H9 (cell line): ENCODE measurements around the gene PLCD3. TPM values are rescaled to one million over a fixed set of nuclear protein-coding genes. Genes with fewer than 3 reads are reported as not detected.

ENCODE experiments used
- DNase-seq: peaks from one replicate; pipeline ENCODE4 v3.0.0-alpha.2; 2017
- H2AFZ ChIP-seq: one replicate; pipeline ENCODE4 v1.6.1; 2013; ENCODE audit warnings: mild to moderate bottlenecking, low read length, control low read depth, moderate library complexity
- H2AK5ac ChIP-seq: 2 replicates; pipeline ENCODE4 v1.6.1; 2013; ENCODE audit warnings: low read length, control low read depth, mixed read lengths; ENCODE audit not compliant: insufficient read length
- H2BK120ac ChIP-seq: one replicate; pipeline ENCODE4 v1.6.1; 2013; ENCODE audit warnings: low read depth, mild to moderate bottlenecking, low read length, control low read depth, inconsistent platforms; ENCODE audit not compliant: poor library complexity, severe bottlenecking
- H2BK12ac ChIP-seq: 2 replicates; pipeline ENCODE4 v1.6.1; 2013; ENCODE audit warnings: low read length, control low read depth, mixed read lengths, low read depth; ENCODE audit not compliant: insufficient read length
- H2BK15ac ChIP-seq: 2 replicates; pipeline ENCODE4 v1.6.1; 2013; ENCODE audit warnings: low read depth, low read length, control low read depth
- H2BK20ac ChIP-seq: one replicate; pipeline ENCODE4 v1.6.1; 2013; ENCODE audit warnings: low read depth, mild to moderate bottlenecking, low read length, control low read depth, inconsistent platforms; ENCODE audit not compliant: poor library complexity, severe bottlenecking
- H2BK5ac ChIP-seq: 2 replicates; pipeline ENCODE4 v1.6.1; 2013; ENCODE audit warnings: low read length, control low read depth, mixed read lengths; ENCODE audit not compliant: insufficient read length
- H3K14ac ChIP-seq: 2 replicates; pipeline ENCODE4 v1.6.1; 2013; ENCODE audit warnings: low read length, control low read depth; ENCODE audit not compliant: insufficient read depth
- H3K18ac ChIP-seq: 2 replicates; pipeline ENCODE4 v1.6.1; 2013; ENCODE audit warnings: low read depth, mild to moderate bottlenecking, mixed read lengths, low read length, control low read depth; ENCODE audit not compliant: insufficient read length
- H3K23ac ChIP-seq: 2 replicates; pipeline ENCODE4 v1.6.1; 2013; ENCODE audit warnings: low read length, control low read depth, mixed read lengths, low read depth; ENCODE audit not compliant: insufficient read length
- H3K23me2 ChIP-seq: 2 replicates; pipeline ENCODE4 v1.6.1; 2013; ENCODE audit warnings: low read depth, mild to moderate bottlenecking, mixed read lengths, low read length, control low read depth; ENCODE audit not compliant: insufficient read length, poor library complexity, severe bottlenecking
- H3K27ac ChIP-seq: 2 replicates; pipeline ENCODE4 v1.5.1; 2013; ENCODE audit warnings: low read length, control low read depth, mixed read lengths, low read depth; ENCODE audit not compliant: insufficient read length
- H3K27me3 ChIP-seq: 2 replicates; pipeline ENCODE4 v1.6.1; 2013; ENCODE audit warnings: low read length, control low read depth, inconsistent platforms; ENCODE audit not compliant: insufficient read depth
- H3K4ac ChIP-seq: 2 replicates; pipeline ENCODE4 v1.6.1; 2013; ENCODE audit warnings: low read depth, mild to moderate bottlenecking, control low read depth, inconsistent platforms, low read length, moderate library complexity
- H3K4me1 ChIP-seq: 2 replicates; pipeline ENCODE4 v1.6.1; 2013; ENCODE audit warnings: low read length, control low read depth, inconsistent platforms; ENCODE audit not compliant: insufficient read depth
- H3K4me2 ChIP-seq: 2 replicates; pipeline ENCODE4 v1.6.1; 2013; ENCODE audit warnings: low read length, control low read depth, mixed read lengths; ENCODE audit not compliant: insufficient read length, insufficient read depth
- H3K56ac ChIP-seq: 2 replicates; pipeline ENCODE4 v1.6.1; 2013; ENCODE audit warnings: low read depth, mild to moderate bottlenecking, mixed read lengths, low read length, control low read depth; ENCODE audit not compliant: insufficient read length
- H3K79me1 ChIP-seq: 2 replicates; pipeline ENCODE4 v1.6.1; 2013; ENCODE audit warnings: low read depth, mild to moderate bottlenecking, moderate library complexity, low read length, control low read depth, inconsistent platforms; ENCODE audit not compliant: insufficient read depth, poor library complexity, severe bottlenecking
- H3K79me2 ChIP-seq: 2 replicates; pipeline ENCODE4 v1.6.1; 2013; ENCODE audit warnings: low read length, control low read depth, inconsistent platforms; ENCODE audit not compliant: insufficient read depth
- H3K9ac ChIP-seq: 2 replicates; pipeline ENCODE4 v1.6.1; 2013; ENCODE audit warnings: low read length, control low read depth, mixed read lengths; ENCODE audit not compliant: insufficient read length; ENCODE audit errors: extremely low read depth
- H3K9me3 ChIP-seq: one replicate; pipeline ENCODE4 v1.6.1; 2013; ENCODE audit warnings: low read depth, low read length, inconsistent platforms; ENCODE audit not compliant: control insufficient read depth
- H3T11ph ChIP-seq: one replicate; pipeline ENCODE4 v1.6.1; 2013; ENCODE audit warnings: mild to moderate bottlenecking, low read length, control low read depth, inconsistent platforms
- H4K20me1 ChIP-seq: one replicate; pipeline ENCODE4 v1.6.1; 2013; ENCODE audit not compliant: control insufficient read depth, insufficient read length, insufficient read depth
- H4K5ac ChIP-seq: 2 replicates; pipeline ENCODE4 v1.6.1; 2013; ENCODE audit warnings: low read depth, mild to moderate bottlenecking, mixed read lengths, low read length, control low read depth; ENCODE audit not compliant: insufficient read length
- H4K8ac ChIP-seq: replicated peaks from 2 replicates; pipeline ENCODE4 v1.6.1; 2013; ENCODE audit warnings: low read length, control low read depth, mixed read lengths, low read depth; ENCODE audit not compliant: insufficient read length
- H4K91ac ChIP-seq: 2 replicates; pipeline ENCODE4 v1.6.1; 2013; ENCODE audit warnings: low read depth, mild to moderate bottlenecking, moderate library complexity, mixed read lengths, low read length, control low read depth; ENCODE audit not compliant: insufficient read length
- H3K27ac Mint-ChIP-seq, 3 experiments: 2 replicates in 2 of 3; 3 replicates in 1 of 3; pipeline ENCODE4 v1.8.0; 2020 to 2021; ENCODE audit warnings: mixed read lengths in 3 of 3, mild to moderate bottlenecking in 1 of 3, moderate library complexity in 1 of 3
- H3K27me3 Mint-ChIP-seq: 2 replicates; pipeline ENCODE4 v1.8.0; 2021; ENCODE audit warnings: low read depth, mild to moderate bottlenecking, moderate library complexity, mixed read lengths
- H3K36me3 Mint-ChIP-seq, 3 experiments: 2 replicates in 2 of 3; 3 replicates in 1 of 3; pipeline ENCODE4 v1.8.0; 2020 to 2021; ENCODE audit warnings: low read depth in 3 of 3, mixed read lengths in 3 of 3; ENCODE audit not compliant: insufficient read depth in 1 of 3
- H3K4me1 Mint-ChIP-seq, 2 experiments: 2 replicates each; pipeline ENCODE4 v1.8.0; 2020; ENCODE audit warnings: mixed read lengths in 2 of 2
- H3K4me3 Mint-ChIP-seq, 2 experiments: 2 replicates in 1 of 2; 3 replicates in 1 of 2; pipeline ENCODE4 v1.8.0; 2020 to 2021; ENCODE audit warnings: mild to moderate bottlenecking in 2 of 2, mixed read lengths in 2 of 2, moderate library complexity in 1 of 2
- H3K9me3 Mint-ChIP-seq, 2 experiments: 2 replicates in 1 of 2; 3 replicates in 1 of 2; pipeline ENCODE4 v1.8.0; 2020; ENCODE audit warnings: mild to moderate bottlenecking in 2 of 2, mixed read lengths in 2 of 2, moderate library complexity in 1 of 2
- WGBS: extraction: QIAGEN DNeasy Blood & Tissue Kit; methylation state at CpG from one replicate; pipeline ENCODE4 v1.1.7; 2013; ENCODE audit warnings: missing lambda C conversion rate, low lambda C conversion rate, mixed read lengths; ENCODE audit not compliant: insufficient read length; ENCODE audit errors: extremely low coverage; 5-methylcytosine and 5-hydroxymethylcytosine counted together
- total RNA-seq: library from RNA; stranded (reverse); gene quantifications from 2 replicates; pipeline ENCODE4 v1.2.1, GENCODE V29; 2021
- TF ChIP-seq, protein P1 (sequence below): fragments of 200-600 bp; sonication (generic); conservative IDR thresholded peaks from 3 replicates; pipeline ENCODE4 v1.8.0; 2021; ENCODE audit warnings: antibody characterized with exemption, mild to moderate bottlenecking

Gene PLCD3
- total RNA-seq, 1 experiment from 2014 or later: 41.6 TPM

DNA sequence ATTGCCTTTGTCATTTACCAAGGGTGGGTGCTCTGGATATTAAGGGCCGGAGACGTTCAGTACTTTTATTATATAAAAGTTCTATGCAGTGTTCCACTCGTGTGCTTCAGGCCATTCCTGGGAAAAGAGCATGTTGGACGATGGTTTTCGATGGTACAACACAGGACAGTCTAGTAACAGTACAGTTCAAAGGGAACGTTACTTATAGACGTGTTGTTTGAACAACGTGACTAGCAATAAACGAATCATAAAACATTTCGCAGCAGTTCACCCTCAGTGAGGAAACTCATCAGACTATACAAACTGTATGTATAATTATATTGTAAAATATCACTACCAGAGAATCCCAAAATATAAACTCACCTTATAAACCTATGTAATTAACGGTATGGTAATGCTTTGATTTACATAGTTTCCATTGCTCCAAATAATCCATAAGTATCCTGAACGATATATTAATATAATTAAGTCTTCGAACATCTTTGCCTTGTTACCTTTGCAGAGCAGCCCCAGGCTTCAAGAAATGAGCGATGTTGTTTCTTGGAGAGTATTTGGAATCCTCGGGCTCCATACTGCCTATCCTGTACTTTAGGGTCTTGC lies 70.6 kb downstream of the PLCD3 start:
- DNase-seq: no peak
- Mint-ChIP-seq H3K4me3 (peak overlapping the region; percentile 93 to 100), H3K27me3 (no peaks in the 10 kb centered on the region; the same call in 1 of the 2 replicates), H3K9me3 (no peaks in the 10 kb centered on the region; a peak in 1 of 5 replicates), H3K36me3 (peaks cover 2 to 18% (median 13%) of the 10 kb centered on the region in 3 experiments; a peak in 5 of 7 replicates), H3K4me1 (peaks cover 4 to 13% of the 10 kb centered on the region in 2 experiments), H3K27ac (peak overlapping the region in 1 of 3 experiments; percentile 100; a peak in 3 of 7 replicates)
- Histone ChIP-seq H3K9me3 (no peaks in the 10 kb centered on the region), H3K9ac (peak overlapping the region; percentile 94), H2AK5ac (no peak overlapping the region), H4K91ac (no peak overlapping the region), H3K27ac (no peak overlapping the region), H4K5ac (no peak overlapping the region), H2BK15ac (no peak overlapping the region), H4K20me1 (no peaks in the 10 kb centered on the region), H3K4ac (no peak overlapping the region), H2BK120ac (no peak overlapping the region), H3K79me1 (peaks cover 4% of the 10 kb centered on the region), H3K27me3 (no peaks in the 10 kb centered on the region), H3K23me2 (peaks cover 6% of the 10 kb centered on the region), H2BK12ac (no peak overlapping the region), H3K18ac (no peak overlapping the region), H3K4me1 (no peaks in the 10 kb centered on the region), H3K56ac (peak overlapping the region; percentile 18), H3K4me2 (peak overlapping the region; percentile 88), H2BK5ac (no peak overlapping the region), H4K8ac (no peak overlapping the region), H3K14ac (no peak overlapping the region), H2BK20ac (no peak overlapping the region), H3K79me2 (peaks cover 21% of the 10 kb centered on the region; the same call in 1 of the 2 replicates), H2AFZ (no peak overlapping the region), H3T11ph (no peak overlapping the region), H3K23ac (no peak overlapping the region)
- TF ChIP-seq, protein P1, sequence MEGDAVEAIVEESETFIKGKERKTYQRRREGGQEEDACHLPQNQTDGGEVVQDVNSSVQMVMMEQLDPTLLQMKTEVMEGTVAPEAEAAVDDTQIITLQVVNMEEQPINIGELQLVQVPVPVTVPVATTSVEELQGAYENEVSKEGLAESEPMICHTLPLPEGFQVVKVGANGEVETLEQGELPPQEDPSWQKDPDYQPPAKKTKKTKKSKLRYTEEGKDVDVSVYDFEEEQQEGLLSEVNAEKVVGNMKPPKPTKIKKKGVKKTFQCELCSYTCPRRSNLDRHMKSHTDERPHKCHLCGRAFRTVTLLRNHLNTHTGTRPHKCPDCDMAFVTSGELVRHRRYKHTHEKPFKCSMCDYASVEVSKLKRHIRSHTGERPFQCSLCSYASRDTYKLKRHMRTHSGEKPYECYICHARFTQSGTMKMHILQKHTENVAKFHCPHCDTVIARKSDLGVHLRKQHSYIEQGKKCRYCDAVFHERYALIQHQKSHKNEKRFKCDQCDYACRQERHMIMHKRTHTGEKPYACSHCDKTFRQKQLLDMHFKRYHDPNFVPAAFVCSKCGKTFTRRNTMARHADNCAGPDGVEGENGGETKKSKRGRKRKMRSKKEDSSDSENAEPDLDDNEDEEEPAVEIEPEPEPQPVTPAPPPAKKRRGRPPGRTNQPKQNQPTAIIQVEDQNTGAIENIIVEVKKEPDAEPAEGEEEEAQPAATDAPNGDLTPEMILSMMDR: no peak
- no CpG with 5 or more reads among the region's 15 CpGs for WGBS
